GM23338 (cell line): ENCODE measurements around the gene CDH8.

Experiments
- CREB1 ChIP-seq: fragments of 250-450 bp; sonication (Bioruptor Pico); IDR thresholded peaks from 2 replicates; pipeline ENCODE4 v1.5.0; 2020; ENCODE audit warnings: low read depth, mild to moderate bottlenecking, moderate library complexity
- EZH2 ChIP-seq: fragments of 200-600 bp; sonication (generic); IDR thresholded peaks from one replicate; pipeline ENCODE4 v1.8.0; 2017; ENCODE audit warnings: antibody characterized with exemption, mild to moderate bottlenecking, low read depth; ENCODE audit not compliant: unreplicated experiment
- EZH2phosphoT487 ChIP-seq: fragments of 200-600 bp; sonication (generic); IDR thresholded peaks from one replicate; pipeline ENCODE4 v1.8.1; 2018; ENCODE audit warnings: antibody characterized with exemption; ENCODE audit not compliant: unreplicated experiment
- JUNB ChIP-seq: IDR thresholded peaks from one replicate; pipeline ENCODE4 v1.6.1; 2016; ENCODE audit warnings: antibody characterized with exemption; ENCODE audit not compliant: unreplicated experiment
- POLR2AphosphoS5 ChIP-seq: IDR thresholded peaks from 2 replicates; pipeline ENCODE4 v1.6.1; 2016; ENCODE audit warnings: antibody characterized with exemption, low read depth
- TF ChIP-seq, protein P1 (sequence below), 2 experiments: fragments of 200-600 bp in 1 of 2; sonication (generic) in 1 of 2; conservative IDR thresholded peaks; 2 replicates each; pipeline versions ENCODE4 v1.5.1 to v1.6.1; 2016 to 2017; ENCODE audit warnings: antibody characterized with exemption in 2 of 2, low read depth in 2 of 2, mild to moderate bottlenecking in 2 of 2, moderate library complexity in 1 of 2
- TF ChIP-seq, protein P2 (sequence below): IDR thresholded peaks from one replicate; pipeline ENCODE4 v1.6.1; 2018; ENCODE audit warnings: antibody characterized with exemption; ENCODE audit not compliant: unreplicated experiment

DNA sequence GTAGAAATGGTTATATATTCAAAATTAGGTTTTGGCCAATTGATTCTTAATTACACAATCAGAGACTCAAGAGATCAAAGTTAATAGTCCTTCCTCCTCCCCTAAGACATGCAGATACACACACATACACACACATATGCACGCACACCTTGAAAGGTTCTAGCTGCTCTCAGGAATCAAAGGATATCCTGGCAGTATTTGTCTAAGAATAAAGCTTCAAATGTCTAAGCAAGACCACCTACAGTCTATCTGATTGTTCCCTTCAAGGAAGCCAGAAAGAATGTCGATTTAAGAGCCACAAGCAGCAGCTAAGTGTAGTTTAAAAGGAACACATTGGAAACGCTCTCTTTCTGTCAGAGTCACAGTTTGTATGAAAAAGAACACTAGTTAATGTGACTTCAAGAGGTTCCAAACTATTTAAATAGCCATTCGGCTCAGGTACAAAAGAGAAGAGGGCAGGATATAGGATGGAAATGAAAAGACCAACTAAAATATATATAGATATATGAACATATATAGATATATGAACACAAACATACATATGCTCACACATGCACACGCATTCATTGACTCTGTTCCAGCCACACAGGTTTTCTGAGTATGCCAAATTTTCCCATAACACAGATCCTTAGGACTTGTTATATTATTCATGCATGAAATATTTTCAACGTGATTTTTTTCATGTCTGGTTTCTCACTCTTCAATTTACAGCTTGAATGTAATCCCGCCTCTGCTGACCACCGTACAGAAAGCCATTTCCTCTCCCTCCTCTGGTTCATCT, 79.0 kb downstream of the CDH8 start:
- TF ChIP-seq, protein P1, sequence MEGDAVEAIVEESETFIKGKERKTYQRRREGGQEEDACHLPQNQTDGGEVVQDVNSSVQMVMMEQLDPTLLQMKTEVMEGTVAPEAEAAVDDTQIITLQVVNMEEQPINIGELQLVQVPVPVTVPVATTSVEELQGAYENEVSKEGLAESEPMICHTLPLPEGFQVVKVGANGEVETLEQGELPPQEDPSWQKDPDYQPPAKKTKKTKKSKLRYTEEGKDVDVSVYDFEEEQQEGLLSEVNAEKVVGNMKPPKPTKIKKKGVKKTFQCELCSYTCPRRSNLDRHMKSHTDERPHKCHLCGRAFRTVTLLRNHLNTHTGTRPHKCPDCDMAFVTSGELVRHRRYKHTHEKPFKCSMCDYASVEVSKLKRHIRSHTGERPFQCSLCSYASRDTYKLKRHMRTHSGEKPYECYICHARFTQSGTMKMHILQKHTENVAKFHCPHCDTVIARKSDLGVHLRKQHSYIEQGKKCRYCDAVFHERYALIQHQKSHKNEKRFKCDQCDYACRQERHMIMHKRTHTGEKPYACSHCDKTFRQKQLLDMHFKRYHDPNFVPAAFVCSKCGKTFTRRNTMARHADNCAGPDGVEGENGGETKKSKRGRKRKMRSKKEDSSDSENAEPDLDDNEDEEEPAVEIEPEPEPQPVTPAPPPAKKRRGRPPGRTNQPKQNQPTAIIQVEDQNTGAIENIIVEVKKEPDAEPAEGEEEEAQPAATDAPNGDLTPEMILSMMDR (conservative IDR thresholded peaks at IDR 0.05; ENCODE audit: low read depth in 2 of 2), result no peak
- TF ChIP-seq POLR2AphosphoS5, result no peak
- TF ChIP-seq EZH2phosphoT487, result no peak
- TF ChIP-seq JUNB, result no peak
- TF ChIP-seq CREB1 (CRISPR knock-in tag), result no peak
- TF ChIP-seq, protein P2, sequence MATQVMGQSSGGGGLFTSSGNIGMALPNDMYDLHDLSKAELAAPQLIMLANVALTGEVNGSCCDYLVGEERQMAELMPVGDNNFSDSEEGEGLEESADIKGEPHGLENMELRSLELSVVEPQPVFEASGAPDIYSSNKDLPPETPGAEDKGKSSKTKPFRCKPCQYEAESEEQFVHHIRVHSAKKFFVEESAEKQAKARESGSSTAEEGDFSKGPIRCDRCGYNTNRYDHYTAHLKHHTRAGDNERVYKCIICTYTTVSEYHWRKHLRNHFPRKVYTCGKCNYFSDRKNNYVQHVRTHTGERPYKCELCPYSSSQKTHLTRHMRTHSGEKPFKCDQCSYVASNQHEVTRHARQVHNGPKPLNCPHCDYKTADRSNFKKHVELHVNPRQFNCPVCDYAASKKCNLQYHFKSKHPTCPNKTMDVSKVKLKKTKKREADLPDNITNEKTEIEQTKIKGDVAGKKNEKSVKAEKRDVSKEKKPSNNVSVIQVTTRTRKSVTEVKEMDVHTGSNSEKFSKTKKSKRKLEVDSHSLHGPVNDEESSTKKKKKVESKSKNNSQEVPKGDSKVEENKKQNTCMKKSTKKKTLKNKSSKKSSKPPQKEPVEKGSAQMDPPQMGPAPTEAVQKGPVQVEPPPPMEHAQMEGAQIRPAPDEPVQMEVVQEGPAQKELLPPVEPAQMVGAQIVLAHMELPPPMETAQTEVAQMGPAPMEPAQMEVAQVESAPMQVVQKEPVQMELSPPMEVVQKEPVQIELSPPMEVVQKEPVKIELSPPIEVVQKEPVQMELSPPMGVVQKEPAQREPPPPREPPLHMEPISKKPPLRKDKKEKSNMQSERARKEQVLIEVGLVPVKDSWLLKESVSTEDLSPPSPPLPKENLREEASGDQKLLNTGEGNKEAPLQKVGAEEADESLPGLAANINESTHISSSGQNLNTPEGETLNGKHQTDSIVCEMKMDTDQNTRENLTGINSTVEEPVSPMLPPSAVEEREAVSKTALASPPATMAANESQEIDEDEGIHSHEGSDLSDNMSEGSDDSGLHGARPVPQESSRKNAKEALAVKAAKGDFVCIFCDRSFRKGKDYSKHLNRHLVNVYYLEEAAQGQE, result no peak
- no peak for TF ChIP-seq EZH2
